IMR-90 (cell line): ENCODE data around the gene MAN2A2. TPM values are rescaled to one million over a fixed set of nuclear protein-coding genes. Genes with fewer than 3 reads are reported as not detected.

ENCODE experiments used
- ATAC-seq: fragments of 200-7000 bp; cut with Tn5 transposase; 2 replicates; pipeline ENCODE4 v1.9.1; 2020; ENCODE audit warnings: low read depth, mild to moderate bottlenecking, moderate library complexity
- BruUV-seq: library from RNA; stranded (reverse); fragments of 400-500 nt; replicated peaks from 2 replicates; lab custom pipeline; 2021; lab: Mats Ljungman, UMichigan
- CTCF ChIA-PET: fragments of 300-600 bp; formaldehyde crosslinking; extraction: SDS; loops from one replicate; lab custom pipeline; 2021; ENCODE audit warnings: antibody characterized with exemption; lab: Yijun Ruan, JAX
- POLR2A ChIA-PET: fragments of 300-600 bp; sonication (Branson Sonifier 250); formaldehyde crosslinking; loops from one replicate; lab custom pipeline; 2022; ENCODE audit warnings: antibody characterized with exemption; ENCODE audit not compliant: unreplicated experiment; lab: Charles Lee
- DNase-seq: peaks from one replicate; pipeline ENCODE4 v3.0.0; 2013
- H2AFZ ChIP-seq: replicated peaks from 2 replicates; pipeline ENCODE3; 2013; ENCODE audit warnings: low read length, mild to moderate bottlenecking; ENCODE audit not compliant: poor library complexity
- H2AK5ac ChIP-seq: 2 replicates; pipeline ENCODE4 v1.6.1; 2013; ENCODE audit warnings: low read depth, low read length, inconsistent platforms
- H2AK9ac ChIP-seq: replicated peaks from 2 replicates; pipeline ENCODE3; 2013; ENCODE audit warnings: mild to moderate bottlenecking, low read depth, low read length, moderate library complexity; ENCODE audit not compliant: poor library complexity
- H2BK120ac ChIP-seq: 2 replicates; pipeline ENCODE4 v1.6.1; 2013; ENCODE audit warnings: low read depth, low read length, inconsistent platforms
- H2BK15ac ChIP-seq: 3 replicates; pipeline ENCODE4 v1.6.1; 2013; ENCODE audit warnings: low read depth, low read length, inconsistent platforms
- H2BK20ac ChIP-seq: 2 replicates; pipeline ENCODE4 v1.6.1; 2013; ENCODE audit warnings: low read depth, mild to moderate bottlenecking, inconsistent platforms, low read length, moderate library complexity
- H2BK5ac ChIP-seq: 2 replicates; pipeline ENCODE4 v1.6.1; 2013; ENCODE audit warnings: mild to moderate bottlenecking, low read depth, low read length, inconsistent platforms; ENCODE audit not compliant: poor library complexity, severe bottlenecking
- H3K14ac ChIP-seq: replicated peaks from 2 replicates; pipeline ENCODE4 v1.6.1; 2013; ENCODE audit warnings: low read depth, low read length, inconsistent platforms
- H3K18ac ChIP-seq: 2 replicates; pipeline ENCODE4 v1.6.1; 2013; ENCODE audit warnings: low read depth, low read length, control low read depth
- H3K23ac ChIP-seq: 2 replicates; pipeline ENCODE4 v1.6.1; 2013; ENCODE audit warnings: low read depth, low read length, inconsistent platforms
- H3K27ac ChIP-seq: 2 replicates; pipeline ENCODE4 v1.5.1; 2013; ENCODE audit warnings: mild to moderate bottlenecking, control low read depth, low read length; ENCODE audit not compliant: insufficient read depth
- H3K27me3 ChIP-seq: 2 replicates; pipeline ENCODE4 v1.6.1; 2013; ENCODE audit warnings: low read length; ENCODE audit not compliant: control insufficient read depth, insufficient read depth
- H3K36me3 ChIP-seq: 2 replicates; pipeline ENCODE4 v1.6.1; 2013; ENCODE audit warnings: low read length, mixed read lengths; ENCODE audit not compliant: control insufficient read depth, insufficient read depth
- H3K4ac ChIP-seq: 2 replicates; pipeline ENCODE4 v1.6.1; 2013; ENCODE audit warnings: low read depth, low read length, inconsistent platforms
- H3K4me1 ChIP-seq: 2 replicates; pipeline ENCODE4 v1.6.1; 2013; ENCODE audit warnings: low read length, mixed read lengths; ENCODE audit not compliant: control insufficient read depth, insufficient read depth
- H3K4me2 ChIP-seq: 2 replicates; pipeline ENCODE4 v1.6.1; 2013; ENCODE audit warnings: low read depth, mild to moderate bottlenecking, control low read depth, low read length, moderate library complexity
- H3K4me3 ChIP-seq: 2 replicates; pipeline ENCODE4 v1.5.1; 2013; ENCODE audit warnings: low read depth, mild to moderate bottlenecking, control low read depth, low read length, moderate library complexity; ENCODE audit not compliant: insufficient read depth
- H3K56ac ChIP-seq: 2 replicates; pipeline ENCODE4 v1.6.1; 2013; ENCODE audit warnings: low read length, inconsistent platforms; ENCODE audit not compliant: insufficient read depth; ENCODE audit errors: extremely low read depth
- H3K79me1 ChIP-seq, 2 experiments: 2 replicates each; pipeline ENCODE4 v1.6.1; 2013; ENCODE audit warnings: low read length in 2 of 2, inconsistent platforms in 1 of 2, low read depth in 1 of 2
- H3K9ac ChIP-seq: 2 replicates; pipeline ENCODE4 v1.6.1; 2013; ENCODE audit warnings: low read depth, low read length, control low read depth
- H3K9me1 ChIP-seq: 2 replicates; pipeline ENCODE4 v1.6.1; 2013; ENCODE audit warnings: low read length, inconsistent platforms; ENCODE audit not compliant: insufficient read depth
- H3K9me3 ChIP-seq: 2 replicates; pipeline ENCODE4 v1.6.1; 2013; ENCODE audit warnings: low read length; ENCODE audit not compliant: control insufficient read depth, insufficient read depth
- H4K20me1 ChIP-seq: 2 replicates; pipeline ENCODE4 v1.6.1; 2013; ENCODE audit warnings: low read length, inconsistent platforms; ENCODE audit not compliant: insufficient read depth
- H4K5ac ChIP-seq: 2 replicates; pipeline ENCODE4 v1.6.1; 2013; ENCODE audit warnings: mild to moderate bottlenecking, low read depth, low read length, control low read depth
- H4K8ac ChIP-seq, 2 experiments: 2 replicates each; pipeline ENCODE4 v1.6.1; 2013; ENCODE audit warnings: low read depth in 2 of 2, low read length in 2 of 2, control low read depth in 1 of 2, inconsistent platforms in 1 of 2
- H4K91ac ChIP-seq: 2 replicates; pipeline ENCODE4 v1.6.1; 2013; ENCODE audit warnings: low read depth, low read length, inconsistent platforms; ENCODE audit not compliant: insufficient read depth
- CHD1 ChIP-seq: IDR thresholded peaks from 2 replicates; pipeline ENCODE4 v1.6.1; 2012; ENCODE audit warnings: low read depth, low read length, improper control_type of control experiment
- ELK1 ChIP-seq: fragments of 150-350 bp; IDR thresholded peaks from 2 replicates; pipeline ENCODE4 v1.6.1; 2016; ENCODE audit warnings: low read depth, mild to moderate bottlenecking, low read length, moderate library complexity, borderline replicate concordance
- FOS ChIP-seq: fragments of 150-350 bp; IDR thresholded peaks from 2 replicates; pipeline ENCODE4 v1.6.1; 2016; ENCODE audit warnings: low read depth, low read length
- MAZ ChIP-seq: IDR thresholded peaks from 2 replicates; pipeline ENCODE4 v1.6.1; 2012; ENCODE audit warnings: low read depth, mild to moderate bottlenecking, low read length, improper control_type of control experiment, moderate library complexity, borderline replicate concordance
- NFE2L2 ChIP-seq: fragments of 150-350 bp; IDR thresholded peaks from 2 replicates; pipeline ENCODE4 v1.6.1; 2016; ENCODE audit warnings: low read depth, mild to moderate bottlenecking, low read length
- POLR2A ChIP-seq: IDR thresholded peaks from 2 replicates; pipeline ENCODE4 v1.6.1; 2012; ENCODE audit warnings: mild to moderate bottlenecking, low read depth, low read length
- WGBS, 2 experiments: methylation state at CpG; one replicate each; pipeline versions ENCODE4 v1.1.5 to v1.1.7; 2013; ENCODE audit warnings: missing lambda C conversion rate in 2 of 2; ENCODE audit not compliant: insufficient read length in 1 of 2; ENCODE audit errors: extremely low coverage in 2 of 2; 5-methylcytosine and 5-hydroxymethylcytosine counted together
- dilution Hi-C: fragments of 300-500 bp; cut with HindIII; formaldehyde crosslinking; loops from one replicate; pipeline ENCODE4 v1.14.3; 2018; ENCODE audit warnings: low sequenced_read_pairs; ENCODE audit not compliant: unreplicated experiment
- in situ Hi-C: fragments of 300-500 bp; cut with MboI; formaldehyde crosslinking; loops from 3 replicates; pipeline ENCODE4 v1.14.3; 2019; ENCODE audit warnings: low sequenced_read_pairs, inconsistent platforms, mixed read lengths
- intact Hi-C: fragments of 100-400 bp; cut with micrococcal nuclease; formaldehyde crosslinking; loops from 2 replicates; pipeline ENCODE4 v1.10.0; 2022
- polyA plus RNA-seq, 3 experiments: library from polyadenylated mRNA; depleted of rRNA; stranded (reverse); fragments of >200 nt; gene quantifications; 2 replicates each; pipeline ENCODE4 v1.2.3, GENCODE V29; 2012; ENCODE audit warnings: low replicate concordance in 1 of 3
- total RNA-seq: library from RNA; depleted of rRNA; stranded (reverse); fragments of >200 nt; gene quantifications from 2 replicates; pipeline ENCODE4 v1.2.3, GENCODE V29; 2012

MAN2A2 gene
- total and polyA plus RNA-seq, 2 of the 4 experiments (the other 2 are of a cell fraction), result 3.4 to 52.5 TPM

- H4K91ac ChIP-seq, result 0 out of 2 replicates have a peak overlapping the region, but pooled peaks have one; percentile 0
- H3K27me3 ChIP-seq, result no peaks in the 10 kb centered on the region
- peaks cover 33% of the 10 kb centered on the region for H3K4me1 ChIP-seq
- no TSS peak for BruUV-seq
- peak overlapping the region; percentile 79 for H2AK5ac ChIP-seq
- peak overlapping the region; percentile 23 to 56; a peak in 1 of 4 replicates for H4K8ac ChIP-seq
- intact Hi-C loops, result loop anchor here (5.0 kb wide), 2 partner anchors 155 to 225 kb away; partner anchors contain the start of gene BLM
- peak overlapping the region; percentile 89 for H2BK5ac ChIP-seq
- H3K36me3 ChIP-seq, result peaks cover 21% of the 10 kb centered on the region
- H3K79me1 ChIP-seq, result peaks cover 17 to 62% of the 10 kb centered on the region in 2 experiments
- peak overlapping the region; percentile 2; the same call in 1 of the 2 replicates for H3K56ac ChIP-seq
- H3K9me1 ChIP-seq, result peaks cover 14% of the 10 kb centered on the region
- H3K14ac ChIP-seq, result peak overlapping the region; percentile 60; the same call in 1 of the 2 replicates
- H4K20me1 ChIP-seq, result peaks cover 20% of the 10 kb centered on the region
- peak overlapping the region; percentile 21 for H2BK120ac ChIP-seq
- ChIA-PET CTCF (no interaction called here), POLR2A (no interaction called here)
- H2AK9ac ChIP-seq, result peak overlapping the region; percentile 92
- peak overlapping the region; percentile 66 for H3K23ac ChIP-seq
- H3K4ac ChIP-seq, result peak overlapping the region; percentile 91
- no peak overlapping the region; the same call in 2 of the 3 replicates for H2BK15ac ChIP-seq
- peak overlapping the region; percentile 62 for H3K9ac ChIP-seq
- in situ Hi-C loops, result no loop called here
- no peak overlapping the region for H2BK20ac ChIP-seq
- peak overlapping the region; percentile 100 for H3K4me2 ChIP-seq
- DNase-seq (peak; percentile 80), ATAC-seq (peak; percentile 36)
- peak overlapping the region; percentile 27 for H3K18ac ChIP-seq
- peak overlapping the region; percentile 57; the same call in 1 of the 2 replicates for H4K5ac ChIP-seq
- dilution Hi-C loops, result no loop called here
- TF ChIP-seq NFE2L2 (no peak), MAZ (peak; percentile 20; the same call in 1 of the 2 replicates), CHD1 (0 out of 2 replicates have a peak, but pooled peaks have one; percentile 49), FOS (peak; percentile 80), ELK1 (no peak), POLR2A (peak; percentile 95)
- no peaks in the 10 kb centered on the region for H3K9me3 ChIP-seq
- peak overlapping the region; percentile 75 for H3K4me3 ChIP-seq
- H2AFZ ChIP-seq, result peak overlapping the region; percentile 80
- WGBS, 2 experiments, result 80% methylated on average over 1 of the region's 12 CpGs; no CpG with 5 or more reads in 1 of the 2 experiments
- H3K27ac ChIP-seq, result peak overlapping the region; percentile 61
Measured at GRCh38 chr15:90872486-90873184, 30.5 kb upstream of the MAN2A2 start.
